Gastrocnemius medialis (tissue), 4 donors: Measurements from ENCODE around the gene NOVA2. TPM values are rescaled to one million over a fixed set of nuclear protein-coding genes. Genes with fewer than 3 reads are reported as not detected.

Experiments used
- ATAC-seq, 2 donors: fragments of 150-250 bp; one replicate each; pipeline ENCODE4 v1.9.1; 2016
- DNase-seq, 2 donors: peaks; one replicate each; pipeline ENCODE4 v3.0.0-alpha.2; 2019
- H3K27ac ChIP-seq, 4 donors: fragments of 200-600 bp; sonication (generic); 1 replicate in 1 of 4; 2 replicates in 3 of 4; pipeline ENCODE4 v1.5.1; 2016 to 2018; ENCODE audit warnings: mild to moderate bottlenecking in 2 of 4, moderate library complexity in 1 of 4
- H3K27me3 ChIP-seq, 3 donors: fragments of 200-600 bp; sonication (generic) in 2 of 3; 1 replicate in 1 of 3; 2 replicates in 2 of 3; pipeline versions ENCODE4 v1.5.1 to v1.6.0; 2016 to 2019; ENCODE audit warnings: mild to moderate bottlenecking in 1 of 3, moderate library complexity in 1 of 3
- H3K36me3 ChIP-seq, 2 donors: fragments of 200-600 bp; sonication (generic) in 1 of 2; one replicate each; pipeline ENCODE4 v1.5.1; 2017 to 2018
- H3K4me1 ChIP-seq, 2 donors: fragments of 200-600 bp; sonication (generic) in 1 of 2; one replicate each; pipeline ENCODE4 v1.5.1; 2016 to 2017; ENCODE audit warnings: mild to moderate bottlenecking in 2 of 2
- H3K4me3 ChIP-seq, 4 donors: fragments of 200-600 bp; sonication (generic) in 3 of 4; 1 replicate in 1 of 4; 2 replicates in 3 of 4; pipeline ENCODE4 v1.5.1; 2016 to 2019; ENCODE audit warnings: mild to moderate bottlenecking in 2 of 4
- H3K9me3 ChIP-seq, 3 donors: fragments of 200-600 bp; sonication (generic) in 2 of 3; 1 replicate in 1 of 3; 2 replicates in 2 of 3; pipeline ENCODE4 v1.5.1; 2016 to 2019
- POLR2A ChIP-seq, 2 donors: fragments of 450-650 bp; IDR thresholded peaks; one replicate each; pipeline ENCODE4 v1.6.1; 2017; ENCODE audit warnings: antibody characterized with exemption in 2 of 2, mild to moderate bottlenecking in 2 of 2, moderate library complexity in 2 of 2
- in situ Hi-C, 4 donors: fragments of 200-750 bp; cut with MboI; loops; one replicate each; pipeline versions ENCODE4 v1.15.0 to v1.8.0; 2017; ENCODE audit warnings: low sequenced_read_pairs in 4 of 4
- intact Hi-C: fragments of 100-400 bp; cut with DNase I; formaldehyde crosslinking; loops from one replicate; pipeline ENCODE4 v1.15.1; 2023; ENCODE audit warnings: low total_unique reads
- total RNA-seq, 4 donors: library from RNA; depleted of rRNA; stranded (reverse); fragments of >200 nt; gene quantifications; one replicate each; pipeline versions ENCODE4 v1.1.0 to v1.2.3, GENCODE V29; 2016
- TF ChIP-seq, protein P1 (sequence below), 5 experiments: fragments of 450-650 bp in 3 of 5; fragments of 200-600 bp in 2 of 5; sonication (generic) in 2 of 5; IDR thresholded peaks in 4 of 5; conservative IDR thresholded peaks in 1 of 5; 1 replicate in 4 of 5; 2 replicates in 1 of 5; pipeline ENCODE4 v1.5.1; 2016 to 2019; ENCODE audit warnings: antibody characterized with exemption in 5 of 5, mild to moderate bottlenecking in 3 of 5, moderate library complexity in 3 of 5

Gene NOVA2
- total RNA-seq, 4 donors from 2014 or later = 0.44 to 1.1 (median 0.49) TPM

DNA sequence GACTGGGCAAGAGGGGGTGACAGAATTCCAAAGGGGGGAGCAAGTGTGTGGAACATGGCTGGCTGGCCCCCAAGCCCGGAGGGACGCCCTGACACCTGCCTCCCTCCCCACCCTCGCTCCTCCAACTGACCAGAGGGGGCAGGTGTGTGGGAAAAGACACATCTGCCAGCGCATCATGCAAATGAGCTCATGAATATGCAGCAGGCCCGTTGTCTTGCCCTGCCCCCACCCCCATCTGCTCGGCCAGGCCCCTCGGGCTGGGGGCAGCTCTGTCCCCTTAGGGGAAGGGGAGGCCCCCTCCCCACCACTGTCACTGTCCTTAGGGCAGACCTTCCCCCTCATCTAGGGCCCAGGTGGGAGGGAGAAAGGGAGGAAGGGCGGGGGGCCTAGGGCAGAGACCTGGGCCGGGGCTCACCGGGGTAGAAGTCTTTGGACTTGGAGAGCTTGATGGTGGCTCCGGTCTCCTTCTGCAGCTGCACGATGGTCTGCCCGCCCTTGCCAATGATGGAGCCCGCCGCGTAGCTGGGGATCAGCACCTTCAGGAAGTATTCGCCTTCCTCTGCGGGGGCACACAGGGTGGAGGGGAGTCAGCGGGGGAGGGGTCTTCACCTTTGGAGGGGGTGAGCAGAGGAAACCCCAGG, 12.9 kb downstream of the NOVA2 start:
- DNase-seq (no peak), ATAC-seq (no peak)
- Histone ChIP-seq H3K27ac (peak overlapping the region; percentile 22 to 55 (median 48)), H3K9me3 (no peaks in the 10 kb centered on the region), H3K27me3 (peaks cover 8 to 16% (median 9%) of the 10 kb centered on the region in 3 donors), H3K4me1 (no peaks in the 10 kb centered on the region), H3K36me3 (no peaks in the 10 kb centered on the region), H3K4me3 (no peak overlapping the region)
- intact Hi-C loops = no loop called here
- in situ Hi-C loops = no loop called here
- TF ChIP-seq POLR2A (IDR thresholded peaks at IDR 0.05) = no peak
- TF ChIP-seq, protein P1, sequence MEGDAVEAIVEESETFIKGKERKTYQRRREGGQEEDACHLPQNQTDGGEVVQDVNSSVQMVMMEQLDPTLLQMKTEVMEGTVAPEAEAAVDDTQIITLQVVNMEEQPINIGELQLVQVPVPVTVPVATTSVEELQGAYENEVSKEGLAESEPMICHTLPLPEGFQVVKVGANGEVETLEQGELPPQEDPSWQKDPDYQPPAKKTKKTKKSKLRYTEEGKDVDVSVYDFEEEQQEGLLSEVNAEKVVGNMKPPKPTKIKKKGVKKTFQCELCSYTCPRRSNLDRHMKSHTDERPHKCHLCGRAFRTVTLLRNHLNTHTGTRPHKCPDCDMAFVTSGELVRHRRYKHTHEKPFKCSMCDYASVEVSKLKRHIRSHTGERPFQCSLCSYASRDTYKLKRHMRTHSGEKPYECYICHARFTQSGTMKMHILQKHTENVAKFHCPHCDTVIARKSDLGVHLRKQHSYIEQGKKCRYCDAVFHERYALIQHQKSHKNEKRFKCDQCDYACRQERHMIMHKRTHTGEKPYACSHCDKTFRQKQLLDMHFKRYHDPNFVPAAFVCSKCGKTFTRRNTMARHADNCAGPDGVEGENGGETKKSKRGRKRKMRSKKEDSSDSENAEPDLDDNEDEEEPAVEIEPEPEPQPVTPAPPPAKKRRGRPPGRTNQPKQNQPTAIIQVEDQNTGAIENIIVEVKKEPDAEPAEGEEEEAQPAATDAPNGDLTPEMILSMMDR (IDR thresholded peaks at IDR 0.05 in 4 of 5, conservative IDR thresholded peaks at IDR 0.05 in 1 of 5) = no peak

DNA sequence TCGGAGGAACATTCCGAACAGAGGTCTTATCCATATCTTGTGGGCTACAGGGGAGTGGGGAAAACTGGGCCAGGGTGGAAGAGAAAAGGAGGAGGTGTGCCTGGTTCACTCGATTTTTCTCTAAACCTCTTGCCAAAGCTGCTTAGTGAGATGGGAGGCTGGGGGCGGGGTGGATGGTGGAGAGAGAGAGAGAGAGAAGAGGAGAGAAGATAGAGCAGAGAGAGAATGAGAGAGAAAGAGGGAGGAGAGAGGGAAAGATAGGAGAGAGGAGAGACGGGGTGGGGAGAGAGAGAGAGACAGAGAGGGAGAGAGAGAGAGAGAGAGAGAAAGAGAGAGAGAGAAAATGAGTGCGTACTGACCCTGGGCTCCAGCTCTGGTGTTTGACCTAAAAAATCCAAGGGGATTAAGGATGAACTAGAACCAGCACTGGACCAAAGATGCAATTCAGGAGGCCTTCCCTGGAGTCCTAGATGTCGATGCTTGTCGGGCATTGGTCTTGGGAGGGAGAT, 14.1 kb downstream of the NOVA2 start:
- in situ Hi-C loops (no loop called here), intact Hi-C loops (no loop called here)
- Histone ChIP-seq H3K4me1 (no peaks in the 10 kb centered on the region), H3K9me3 (no peaks in the 10 kb centered on the region), H3K4me3 (no peak overlapping the region), H3K27ac (peak overlapping the region; percentile 37 to 55 (median 49)), H3K36me3 (no peaks in the 10 kb centered on the region), H3K27me3 (peaks cover 7 to 16% (median 8%) of the 10 kb centered on the region in 3 donors)
- ATAC-seq (no peak), DNase-seq (no peak)
- no peak for TF ChIP-seq POLR2A (IDR thresholded peaks at IDR 0.05)
- TF ChIP-seq, protein P1 (IDR thresholded peaks at IDR 0.05 in 4 of 5, conservative IDR thresholded peaks at IDR 0.05 in 1 of 5) = no peak

DNA sequence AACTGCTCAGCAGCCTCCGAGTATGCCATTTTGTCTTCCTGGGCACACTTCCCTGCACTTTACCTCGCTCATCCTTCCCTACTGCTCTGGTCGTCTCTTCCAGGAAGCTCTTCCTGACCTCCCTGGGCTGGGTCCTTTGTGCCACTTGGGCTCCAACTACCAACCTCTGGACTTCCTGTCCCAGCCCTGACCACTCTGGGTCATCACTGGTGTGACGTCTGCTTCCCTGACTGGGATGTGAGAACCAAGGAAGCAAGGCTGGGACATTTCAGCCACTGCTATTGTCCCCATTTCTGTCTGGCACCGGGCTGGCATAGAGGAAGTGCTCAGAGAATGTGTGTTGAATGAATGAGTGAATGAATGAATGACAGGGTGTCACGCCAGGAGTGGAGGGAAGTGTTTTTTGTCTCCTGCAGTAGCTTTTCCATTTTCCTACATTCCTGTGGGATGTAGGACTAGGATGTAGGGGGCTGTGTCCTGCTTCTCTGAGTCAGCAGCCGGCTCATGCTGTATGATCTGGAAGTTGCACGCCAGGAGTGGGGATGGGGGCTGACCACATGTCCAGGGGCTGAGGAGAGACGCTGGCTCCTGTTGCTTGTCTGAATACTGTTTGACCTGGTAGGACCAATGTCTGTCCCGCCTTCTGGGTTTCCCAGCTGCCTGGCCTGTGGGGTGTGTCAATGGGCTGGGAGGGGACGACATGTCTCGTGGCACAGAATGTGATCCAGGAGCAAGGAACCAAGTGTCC, 14.7 kb downstream of the NOVA2 start:
- ATAC-seq = no peak
- Histone ChIP-seq H3K27ac (peak overlapping the region; percentile 37 to 55 (median 49)), H3K9me3 (no peaks in the 10 kb centered on the region), H3K4me1 (no peaks in the 10 kb centered on the region), H3K36me3 (no peaks in the 10 kb centered on the region), H3K4me3 (no peak overlapping the region), H3K27me3 (peaks cover 6 to 16% (median 8%) of the 10 kb centered on the region in 3 donors)
- no peak for TF ChIP-seq POLR2A (IDR thresholded peaks at IDR 0.05)
- TF ChIP-seq, protein P1 (IDR thresholded peaks at IDR 0.05 in 4 of 5, conservative IDR thresholded peaks at IDR 0.05 in 1 of 5) = no peak
- in situ Hi-C loops = no loop called here
- intact Hi-C loops = no loop called here
- DNase-seq = no peak

DNA sequence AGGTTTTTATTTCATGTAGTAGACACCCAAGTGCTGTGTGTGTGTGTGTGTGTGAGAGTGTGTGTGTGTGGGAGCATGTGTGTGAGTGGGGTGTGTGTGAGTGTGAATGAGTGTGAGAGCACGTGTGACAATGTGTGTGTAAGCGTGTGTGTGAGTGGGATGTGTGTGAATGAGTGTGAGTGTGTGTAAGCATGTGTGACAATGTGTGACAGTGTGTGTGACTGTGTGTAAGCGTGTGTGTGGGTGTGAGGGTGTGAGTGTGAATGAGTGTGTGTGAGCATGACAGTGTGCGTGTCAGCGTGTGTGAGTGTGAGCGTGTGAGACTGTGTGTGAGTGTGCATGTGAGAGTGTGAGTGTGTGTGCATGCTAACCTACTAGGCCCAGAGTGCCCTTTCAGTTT, 15.3 kb downstream of the NOVA2 start:
- intact Hi-C loops = no loop called here
- peaks cover 8 to 16% (median 9%) of the 10 kb centered on the region in 3 donors for H3K27me3 ChIP-seq
- peak overlapping the region in 3 of 4 donors; percentile 48 to 55 (median 50) for H3K27ac ChIP-seq
- H3K9me3 ChIP-seq = no peaks in the 10 kb centered on the region
- no peak for TF ChIP-seq POLR2A (IDR thresholded peaks at IDR 0.05)
- TF ChIP-seq, protein P1 (IDR thresholded peaks at IDR 0.05 in 4 of 5, conservative IDR thresholded peaks at IDR 0.05 in 1 of 5) = no peak
- H3K36me3 ChIP-seq = no peaks in the 10 kb centered on the region
- H3K4me3 ChIP-seq = no peak overlapping the region
- in situ Hi-C loops = no loop called here
- DNase-seq = no peak
- ATAC-seq = no peak
- no peaks in the 10 kb centered on the region for H3K4me1 ChIP-seq
